Stimulated activated CD4-positive, alpha-beta T cell treated with anti-CD3 and anti-CD28 coated beads, Interleukin-15, amount 100 ng/mL, for 24 hours (primary cell): ENCODE measurements around the gene SFMBT1.
A peak's percentile ranks its signal among the peaks of the same experiment; 100 is the strongest.
"Not testable (repeated sequence)": the region's sequence is repeated elsewhere in the genome, so short reads cannot be mapped to it uniquely, and the experiment has no call there.

ENCODE experiments used
- DNase-seq: peaks from one replicate; pipeline ENCODE4 v3.0.0-alpha.2; 2020

The SFMBT1 gene

GRCh38 chr3:53035018-53035417 is 10.9 kb downstream of the SFMBT1 start:
- not testable (repeated sequence) for DNase-seq

DNA sequence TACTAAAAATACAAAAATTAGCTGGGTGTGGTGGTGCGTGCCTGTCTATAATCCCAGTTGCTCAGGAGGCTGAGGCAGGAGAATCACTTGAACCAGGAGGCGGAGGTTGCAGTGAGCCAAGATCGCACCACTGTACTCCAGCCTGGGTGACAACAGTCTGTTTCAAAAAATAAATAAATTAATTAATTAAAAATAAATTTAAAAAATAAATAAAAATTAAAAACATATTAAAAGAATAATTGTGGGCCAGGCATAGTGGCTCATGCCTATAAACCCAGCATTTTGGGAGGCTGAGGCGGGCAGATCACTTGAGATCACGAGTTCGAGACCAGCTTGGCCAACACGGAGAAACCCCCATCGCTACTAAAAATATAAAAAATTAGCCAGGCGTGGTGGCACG is 11.5 kb downstream of the SFMBT1 start:
- DNase-seq: not testable (repeated sequence)

DNA sequence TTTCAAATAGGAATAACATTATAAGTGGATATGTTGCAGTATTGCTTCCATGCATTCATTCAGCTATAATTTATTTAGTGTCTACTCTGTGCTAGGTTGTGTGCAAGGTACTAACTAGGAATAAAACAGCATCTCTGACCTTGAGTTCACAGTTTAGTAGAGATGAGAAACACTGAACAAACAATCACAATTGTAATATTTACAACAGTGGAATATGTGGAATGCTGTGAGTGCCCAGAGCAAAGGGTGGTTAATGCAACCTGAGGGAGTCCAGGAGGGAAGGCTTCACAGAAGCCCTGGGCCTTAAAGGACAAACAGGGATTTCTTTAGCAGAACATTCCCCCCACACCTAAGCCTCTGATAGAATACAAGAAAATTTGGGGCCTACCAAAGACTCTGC is 13.3 kb downstream of the SFMBT1 start:
- no peak for DNase-seq

DNA sequence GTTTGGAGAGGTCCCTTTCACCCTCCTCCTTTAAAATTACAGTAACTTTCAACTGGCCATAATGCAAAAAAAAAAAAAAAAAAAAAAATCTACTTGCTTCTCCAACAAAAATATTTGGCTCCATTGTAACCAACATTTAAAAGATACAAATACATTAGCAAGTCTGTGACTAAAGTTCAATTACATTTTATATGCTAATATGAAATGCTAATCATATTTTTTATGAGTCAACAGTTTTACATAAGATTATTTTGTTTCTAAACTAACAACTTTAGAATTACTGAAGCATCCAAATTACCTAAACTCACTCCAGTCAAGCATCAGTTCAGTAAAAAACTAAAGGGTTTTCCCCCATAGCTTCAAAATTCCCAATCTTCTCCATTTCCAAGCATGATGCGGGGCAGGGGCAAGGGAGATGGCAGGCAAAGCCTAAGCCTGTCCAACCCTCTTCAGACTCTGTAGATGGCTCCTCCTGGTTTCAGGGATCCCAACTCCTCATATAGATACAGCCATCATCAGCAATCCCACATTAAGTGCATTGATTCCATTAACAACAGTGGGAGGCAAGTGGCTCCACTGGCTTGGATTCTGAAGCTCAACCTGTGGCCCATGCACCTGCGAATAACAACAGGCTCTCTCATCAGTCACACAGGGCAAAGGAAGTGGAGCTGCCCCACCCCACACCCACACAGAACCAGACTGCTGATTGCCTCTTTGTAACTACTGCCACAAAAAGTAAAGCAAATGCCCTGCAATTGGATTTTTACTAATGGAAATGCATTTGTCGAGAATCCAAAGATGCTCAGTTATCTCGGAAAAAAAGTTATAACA is 15.0 kb downstream of the SFMBT1 start:
- peak; percentile 57 for DNase-seq

DNA sequence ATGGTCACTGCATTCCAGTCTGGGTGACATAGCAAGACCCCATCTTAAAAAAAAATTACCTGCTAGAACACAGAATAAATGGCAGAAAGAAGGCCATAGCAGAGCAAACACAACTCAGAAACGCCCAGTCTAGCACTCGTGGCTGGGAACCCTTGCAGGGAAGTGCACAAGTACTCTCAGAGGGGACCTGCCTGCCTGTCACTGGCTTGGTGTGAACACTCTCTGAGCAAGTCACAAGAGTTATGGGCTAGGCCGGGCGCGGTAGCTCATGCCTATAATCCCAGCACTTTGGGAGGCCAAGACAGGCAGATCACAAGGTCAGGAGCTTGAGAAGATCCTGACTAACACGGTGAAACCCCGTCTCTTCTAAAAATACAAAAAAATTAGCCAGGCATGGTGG is 17.2 kb downstream of the SFMBT1 start:
- DNase-seq: no peak

GRCh38 chr3:53027254-53027844 is 18.5 kb downstream of the SFMBT1 start:
- DNase-seq: no peak

GRCh38 chr3:53026382-53027162 is 19.3 kb downstream of the SFMBT1 start:
- DNase-seq: no peak

GRCh38 chr3:53024315-53024714 is 21.6 kb downstream of the SFMBT1 start:
- no peak for DNase-seq

GRCh38 chr3:53023072-53023823 is 22.6 kb downstream of the SFMBT1 start:
- DNase-seq: no peak

- DNase-seq: no peak
Measured at GRCh38 chr3:53022647-53023046, 23.2 kb downstream of the SFMBT1 start.

- no peak for DNase-seq
Measured at GRCh38 chr3:53016236-53016635, 29.6 kb downstream of the SFMBT1 start.

DNA sequence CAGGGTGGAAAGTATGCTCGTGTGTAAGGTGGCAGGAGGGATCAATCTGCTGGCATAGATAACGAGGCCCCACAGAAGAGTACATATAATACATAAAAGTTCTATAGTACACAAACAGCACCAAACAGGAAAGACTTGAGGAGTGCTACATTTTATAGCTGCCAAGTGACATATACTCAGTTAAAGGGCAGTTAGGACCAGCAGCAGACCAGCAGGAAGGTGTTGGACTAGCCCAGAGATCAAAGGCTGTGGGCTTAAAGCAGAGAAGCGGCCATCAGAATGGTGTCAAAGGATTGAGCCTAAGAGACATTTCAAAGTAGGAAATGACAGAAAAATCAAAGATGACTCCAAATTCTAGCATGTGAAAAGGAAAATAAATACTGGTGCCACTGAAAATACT is 34.5 kb downstream of the SFMBT1 start:
- DNase-seq: no peak

DNA sequence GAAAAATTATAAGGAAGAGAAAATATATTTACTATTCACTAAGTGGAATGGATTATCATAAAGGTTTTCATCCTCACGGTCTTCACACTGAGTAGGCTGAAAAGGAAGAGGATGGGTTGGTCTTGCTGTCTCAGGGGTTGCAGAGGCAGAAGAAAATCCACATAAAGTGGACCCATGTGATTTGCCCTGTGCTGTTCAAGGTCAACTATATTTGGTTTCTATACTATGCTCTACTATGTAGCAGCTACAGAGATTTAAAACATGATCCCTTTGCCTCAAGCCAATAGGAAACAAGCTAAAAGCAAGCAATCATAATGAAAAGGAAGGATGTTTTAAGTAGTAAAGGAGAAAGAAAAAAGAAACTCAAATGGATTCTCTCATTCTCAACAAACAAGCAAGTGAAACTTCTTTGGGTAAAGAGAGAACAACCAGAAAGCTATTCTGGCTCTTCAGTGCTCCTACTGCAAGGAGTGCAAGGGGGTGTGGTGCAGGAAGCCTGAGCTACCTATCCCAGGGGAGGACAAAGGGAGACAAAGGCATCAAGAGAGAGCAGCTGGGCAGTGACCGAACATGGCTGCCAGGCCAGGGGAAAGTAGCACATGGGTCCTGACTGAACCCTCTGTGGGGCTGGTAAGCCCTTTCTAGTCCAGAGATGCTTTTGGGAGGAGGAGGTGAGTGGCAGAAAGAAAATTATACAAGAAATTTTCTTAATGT is 35.9 kb downstream of the SFMBT1 start:
- no peak for DNase-seq

- DNase-seq: no peak
Measured at GRCh38 chr3:53008932-53009331, 36.9 kb downstream of the SFMBT1 start.

DNA sequence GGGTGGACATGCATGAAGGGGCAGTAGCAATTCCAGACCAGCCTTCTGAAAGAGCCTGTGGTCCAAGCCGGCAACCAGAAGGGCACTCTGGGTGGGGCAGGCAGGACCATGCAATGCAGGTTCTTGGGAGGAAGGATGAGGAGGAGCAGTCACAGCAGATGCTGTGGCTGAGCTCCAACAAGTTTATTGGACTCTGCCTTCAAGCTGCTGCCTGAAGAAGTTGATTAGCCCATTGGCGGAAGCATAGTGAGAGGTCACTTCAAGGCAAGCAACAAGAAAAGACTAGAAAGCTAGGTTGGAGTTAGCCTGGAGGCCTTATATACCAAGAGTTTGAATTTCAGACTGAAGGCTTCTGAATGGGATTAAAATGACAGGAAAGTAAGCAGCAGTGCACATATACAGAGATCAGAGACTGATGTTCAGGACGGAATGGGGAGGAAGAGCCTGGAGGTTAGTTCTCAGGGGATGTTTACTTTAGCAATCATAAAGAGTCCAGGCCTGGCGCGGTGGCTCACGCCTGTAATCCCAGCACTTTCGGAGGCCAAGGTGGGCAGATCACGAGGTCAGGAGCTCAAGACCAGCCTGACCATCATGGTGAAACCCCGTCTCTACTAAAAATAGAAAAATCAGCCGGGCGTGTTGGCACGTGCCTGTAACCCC is 39.9 kb downstream of the SFMBT1 start:
- no peak for DNase-seq

DNA sequence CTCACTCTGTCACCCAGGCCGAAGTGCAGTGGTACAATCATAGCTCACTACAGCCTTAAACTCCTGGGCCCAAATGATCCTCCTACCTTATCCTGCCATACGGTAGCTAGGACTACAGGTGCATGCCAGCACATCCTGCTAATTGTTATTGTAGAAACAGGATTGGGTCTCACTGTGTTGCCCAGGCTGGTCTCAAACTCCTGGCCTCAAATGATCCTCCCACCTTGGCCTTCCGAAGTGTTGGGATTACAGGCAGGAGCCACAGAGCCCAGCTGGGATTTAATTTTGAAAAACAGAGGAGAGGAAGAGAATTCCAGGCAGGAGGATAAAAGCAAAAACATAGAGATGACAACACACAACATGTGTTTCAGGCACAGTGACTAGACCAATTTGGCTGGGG is 40.5 kb downstream of the SFMBT1 start:
- no peak for DNase-seq

DNA sequence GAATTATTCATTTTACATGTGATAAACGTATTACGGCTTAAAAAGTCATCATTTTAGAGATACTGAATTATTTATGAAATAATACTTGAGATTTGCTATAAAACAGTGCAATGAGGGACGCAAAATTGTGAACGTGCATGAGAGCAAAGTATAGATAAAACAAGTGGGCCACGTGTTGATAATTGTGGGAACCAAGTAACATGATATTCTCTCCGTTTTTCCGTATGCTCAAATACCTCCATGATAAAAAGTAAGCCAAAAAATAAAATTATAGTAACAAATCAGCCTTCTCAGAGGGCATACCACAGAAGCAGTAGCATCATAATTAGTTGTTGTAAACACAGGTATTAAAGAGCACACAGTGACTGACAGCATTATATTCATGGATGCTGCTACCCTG is 42.6 kb downstream of the SFMBT1 start:
- no peak for DNase-seq

- no peak for DNase-seq
Measured at GRCh38 chr3:52998771-52999513, 46.9 kb downstream of the SFMBT1 start.

DNA sequence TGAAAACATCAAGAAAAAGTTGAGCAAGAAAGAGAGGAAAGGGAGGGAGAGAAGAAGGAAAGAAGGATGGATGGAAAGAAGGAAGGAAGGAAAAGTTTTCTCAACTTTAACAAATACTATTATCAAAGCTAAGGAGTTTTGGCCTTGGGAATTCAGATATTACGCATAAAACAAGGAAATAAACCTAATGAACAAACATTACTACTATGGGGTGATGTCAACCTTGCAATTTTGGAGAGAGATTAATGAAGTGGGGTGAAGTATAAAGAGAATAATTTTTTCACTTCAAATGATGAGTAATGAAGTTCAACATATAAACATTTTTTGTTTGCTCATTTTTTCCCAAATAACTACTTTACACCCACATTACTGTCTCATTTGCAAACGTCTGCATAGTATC is 55.2 kb downstream of the SFMBT1 start:
- DNase-seq: no peak

DNA sequence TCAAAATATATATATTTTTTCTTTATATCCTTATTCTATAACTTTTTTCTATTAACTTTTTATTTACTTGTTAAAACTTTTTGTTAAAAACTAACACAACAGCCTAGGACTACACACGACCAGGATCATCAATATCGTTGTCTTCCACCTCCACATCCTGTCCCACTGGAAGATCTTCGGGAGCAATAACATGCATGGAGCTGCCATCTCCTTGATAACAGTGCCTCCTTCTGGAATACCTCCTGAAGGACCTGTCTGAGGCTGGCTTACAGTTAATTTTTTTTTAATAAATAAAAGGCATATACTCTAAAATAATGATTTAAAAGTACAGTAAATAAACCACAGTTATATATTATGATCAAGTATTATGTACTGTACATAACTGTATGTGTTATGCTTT is 58.9 kb downstream of the SFMBT1 start:
- no peak for DNase-seq

GRCh38 chr3:52986049-52986448 is 59.8 kb downstream of the SFMBT1 start:
- no peak for DNase-seq
